WTC11 (cell line): ENCODE measurements around the gene BAIAP2. TPM values are rescaled to one million over a fixed set of nuclear protein-coding genes. Genes with fewer than 3 reads are reported as not detected.
A peak's percentile ranks its signal among the peaks of the same experiment; 100 is the strongest.

Source experiments
- ATAC-seq: fragments of 200-7000 bp; cut with Tn5 transposase; 2 replicates; pipeline ENCODE4 v1.10.0; 2021; ENCODE audit warnings: mild to moderate bottlenecking, moderate library complexity
- CTCF ChIA-PET: fragments of 300-600 bp; sonication (Branson Sonifier 250); formaldehyde crosslinking; loops from one replicate; lab custom pipeline; 2021; ENCODE audit warnings: antibody characterized with exemption; lab: Charles Lee
- POLR2A ChIA-PET: fragments of 350-600 bp; sonication (Branson Sonifier 250); formaldehyde crosslinking; loops from one replicate; lab custom pipeline; 2021; ENCODE audit warnings: antibody characterized with exemption; lab: Charles Lee
- DNase-seq: peaks from one replicate; pipeline ENCODE4 v3.0.0; 2021; ENCODE audit warnings: low spot score
- H3K27ac Mint-ChIP-seq: 2 replicates; pipeline ENCODE4 v1.8.0; 2021; ENCODE audit warnings: mixed read lengths
- H3K27me3 Mint-ChIP-seq: 2 replicates; pipeline ENCODE4 v1.8.0; 2021; ENCODE audit warnings: low read depth, mild to moderate bottlenecking, moderate library complexity, mixed read lengths
- H3K36me3 Mint-ChIP-seq: 2 replicates; pipeline ENCODE4 v1.8.0; 2021; ENCODE audit warnings: mixed read lengths
- H3K4me1 Mint-ChIP-seq: 2 replicates; pipeline ENCODE4 v1.8.0; 2022; ENCODE audit warnings: mixed read lengths
- H3K4me3 Mint-ChIP-seq: 2 replicates; pipeline ENCODE4 v1.8.0; 2021; ENCODE audit warnings: mild to moderate bottlenecking, moderate library complexity, mixed read lengths
- H3K9me3 Mint-ChIP-seq: 2 replicates; pipeline ENCODE4 v1.8.0; 2021; ENCODE audit warnings: mixed read lengths
- AFF4 ChIP-seq: sonication (generic); formaldehyde crosslinking; IDR thresholded peaks from 2 replicates; pipeline ENCODE4 v1.8.1; 2023; ENCODE audit warnings: mild to moderate bottlenecking, missing genetic modification reagents, borderline replicate concordance
- CREM ChIP-seq: sonication (generic); formaldehyde crosslinking; IDR thresholded peaks from 2 replicates; pipeline ENCODE4 v1.8.1; 2022; ENCODE audit warnings: mild to moderate bottlenecking, missing genetic modification reagents, moderate library complexity
- E2F1 ChIP-seq: sonication (generic); formaldehyde crosslinking; IDR thresholded peaks from 2 replicates; pipeline ENCODE4 v1.8.0; 2022; ENCODE audit warnings: mild to moderate bottlenecking, missing genetic modification reagents
- E2F5 ChIP-seq: sonication (generic); formaldehyde crosslinking; IDR thresholded peaks from 2 replicates; pipeline ENCODE4 v1.8.1; 2022; ENCODE audit warnings: mild to moderate bottlenecking, moderate library complexity, missing genetic modification reagents
- ETV6 ChIP-seq: sonication (generic); formaldehyde crosslinking; IDR thresholded peaks from 2 replicates; pipeline ENCODE4 v1.8.1; 2022; ENCODE audit warnings: mild to moderate bottlenecking, missing genetic modification reagents
- HMGA2 ChIP-seq: fragments of 250-450 bp; sonication (Bioruptor Pico); IDR thresholded peaks from 2 replicates; pipeline ENCODE4 v1.4.0; 2021; ENCODE audit warnings: mild to moderate bottlenecking, moderate library complexity
- HMGXB4 ChIP-seq: sonication (generic); formaldehyde crosslinking; IDR thresholded peaks from 2 replicates; pipeline ENCODE4 v1.8.1; 2023; ENCODE audit warnings: mild to moderate bottlenecking, moderate library complexity, missing genetic modification reagents
- MAX ChIP-seq: sonication (generic); formaldehyde crosslinking; IDR thresholded peaks from 2 replicates; pipeline ENCODE4 v1.8.0; 2022; ENCODE audit warnings: mild to moderate bottlenecking, missing genetic modification reagents
- PREB ChIP-seq: sonication (generic); formaldehyde crosslinking; IDR thresholded peaks from 2 replicates; pipeline ENCODE4 v1.8.1; 2022; ENCODE audit warnings: mild to moderate bottlenecking, missing genetic modification reagents, moderate library complexity, borderline replicate concordance
- SP1 ChIP-seq: sonication (generic); formaldehyde crosslinking; conservative IDR thresholded peaks from 2 replicates; pipeline ENCODE4 v1.8.1; 2022; ENCODE audit warnings: missing genetic modification reagents
- STAT6 ChIP-seq: sonication (generic); formaldehyde crosslinking; conservative IDR thresholded peaks from 2 replicates; pipeline ENCODE4 v1.8.1; 2023; ENCODE audit warnings: mild to moderate bottlenecking, low read depth, missing genetic modification reagents, moderate library complexity
- TCF7 ChIP-seq: sonication (generic); formaldehyde crosslinking; IDR thresholded peaks from 2 replicates; pipeline ENCODE4 v1.8.0; 2022; ENCODE audit warnings: mild to moderate bottlenecking, low read depth, missing genetic modification reagents, moderate library complexity
- ZMAT4 ChIP-seq: fragments of 250-450 bp; sonication (Bioruptor Pico); IDR thresholded peaks from 2 replicates; pipeline ENCODE4 v1.9.0; 2021; ENCODE audit warnings: mild to moderate bottlenecking
- total RNA-seq: library from RNA; stranded (reverse); gene quantifications from 3 replicates; pipeline ENCODE4 v1.2.3, GENCODE V29; 2021

Gene BAIAP2
- total RNA-seq, 1 experiment from 2014 or later: 20.7 TPM

GRCh38 chr17:81103379-81103778 is 68.4 kb downstream of the BAIAP2 start (continued):
- no peak for TF ChIP-seq AFF4 (CRISPR knock-in tag)
- TF ChIP-seq SP1: no peak
- no peak for TF ChIP-seq MAX (CRISPR knock-in tag)
- TF ChIP-seq HMGA2: no peak

- Mint-ChIP-seq H3K27me3 (no peaks in the 10 kb centered on the region), H3K36me3 (no peaks in the 10 kb centered on the region), H3K4me3 (no peak overlapping the region), H3K9me3 (no peaks in the 10 kb centered on the region), H3K27ac (no peak overlapping the region), H3K4me1 (no peaks in the 10 kb centered on the region)
- DNase-seq: no peak
- ChIA-PET POLR2A (no interaction called here), CTCF (interaction anchor here (1.2 to 1.3 kb wide), 3 partner anchors 10 to 83 kb away, joined by 3 to 4 read pairs (median 3); no protein-coding TSS in a partner anchor)
- ATAC-seq: peak; percentile 7; the same call in 1 of the 2 replicates
- no peak for TF ChIP-seq HMGXB4 (CRISPR knock-in tag)
- no peak for TF ChIP-seq CREM (CRISPR knock-in tag)
- no peak for TF ChIP-seq TCF7
- TF ChIP-seq ZMAT4: no peak
- TF ChIP-seq PREB: no peak
- no peak for TF ChIP-seq ETV6 (CRISPR knock-in tag)
- TF ChIP-seq STAT6 (CRISPR knock-in tag): no peak
- no peak for TF ChIP-seq E2F5 (CRISPR knock-in tag)
- TF ChIP-seq E2F1 (CRISPR knock-in tag): no peak
Measured at GRCh38 chr17:81106716-81107115, 71.8 kb downstream of the BAIAP2 start.
